Measurements from ENCODE around the gene GPC5.
A peak's percentile ranks its signal among the peaks of the same experiment; 100 is the strongest.
"Not testable (repeated sequence)": the region's sequence is repeated elsewhere in the genome, so short reads cannot be mapped to it uniquely, and the experiment has no call there.

Gene GPC5

DNA sequence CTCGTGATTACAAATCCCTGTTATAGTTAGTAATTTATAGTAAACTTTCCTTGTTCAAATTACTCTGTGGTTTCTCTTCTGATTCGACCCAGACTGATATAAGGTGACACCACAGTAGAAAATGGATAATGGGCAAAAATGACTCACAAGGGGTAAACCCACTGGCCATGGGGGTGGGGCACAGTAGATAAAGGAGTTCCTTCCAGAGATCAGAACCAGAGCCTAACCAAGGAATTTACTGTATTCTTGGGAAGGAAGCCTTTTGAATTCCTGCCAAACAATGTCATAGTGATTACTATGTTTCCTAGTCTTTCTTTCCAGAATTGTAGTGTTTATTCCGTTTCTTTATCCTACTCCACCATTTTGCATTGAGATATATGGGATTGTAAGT is 29.0 kb upstream of the GPC5 start:
- peak; percentile 88 for DNase-seq

GRCh38 chr13:91370501-91370900 is 27.9 kb upstream of the GPC5 start:
- DNase-seq, result no peak

DNA sequence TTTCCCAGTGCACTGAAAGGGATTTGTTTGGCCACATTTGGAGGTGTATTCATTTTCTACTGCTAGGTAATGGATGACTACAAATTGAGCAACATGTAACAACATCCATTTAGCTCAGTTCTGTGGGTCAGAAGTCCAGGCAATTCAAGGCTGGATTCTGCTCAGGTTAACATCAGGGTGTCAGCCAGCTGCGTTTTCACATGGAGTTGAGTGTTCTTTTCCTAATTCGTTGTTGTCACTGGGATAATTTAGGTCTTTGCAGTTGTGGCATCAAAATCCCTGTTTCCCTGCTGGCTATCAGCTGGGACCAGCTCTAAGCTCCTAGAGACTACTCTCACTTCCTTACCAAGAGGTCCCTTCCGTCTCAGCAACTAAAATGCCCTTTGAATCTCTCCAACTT is 25.5 kb upstream of the GPC5 start:
- no peak for DNase-seq

DNA sequence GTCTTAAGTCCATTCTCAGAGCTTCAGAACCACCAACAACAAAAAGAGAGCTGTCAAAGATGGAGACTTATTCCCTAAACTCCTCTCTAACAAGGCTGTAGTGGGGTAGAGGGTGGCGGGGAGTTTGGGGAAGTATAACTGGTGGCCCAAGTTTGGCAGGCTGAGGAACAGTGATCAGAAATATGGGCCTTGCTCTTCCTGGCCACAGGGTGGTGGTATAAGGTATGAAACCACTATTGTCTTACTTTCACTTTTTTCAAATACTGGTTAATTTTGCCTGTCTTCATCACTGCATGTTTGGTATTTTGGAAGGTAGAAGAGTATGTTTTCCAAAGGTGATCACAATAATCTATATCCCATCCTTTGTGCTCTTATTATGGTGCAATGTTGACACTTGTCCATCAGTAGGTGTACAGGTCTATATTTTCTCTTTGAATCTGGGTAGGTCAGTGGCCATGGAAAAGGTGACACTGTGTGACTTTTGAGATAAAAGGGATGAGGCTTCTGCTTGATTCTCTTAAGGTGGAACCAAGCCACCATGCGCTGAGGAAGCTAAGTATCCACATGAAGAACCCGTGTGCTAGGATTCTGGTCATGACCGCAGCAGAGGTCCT is 23.2 kb upstream of the GPC5 start:
- DNase-seq, result no peak

GRCh38 chr13:91381371-91381770 is 17.1 kb upstream of the GPC5 start:
- no peak for DNase-seq

GRCh38 chr13:91383836-91384235 is 14.6 kb upstream of the GPC5 start:
- DNase-seq, result no peak

DNA sequence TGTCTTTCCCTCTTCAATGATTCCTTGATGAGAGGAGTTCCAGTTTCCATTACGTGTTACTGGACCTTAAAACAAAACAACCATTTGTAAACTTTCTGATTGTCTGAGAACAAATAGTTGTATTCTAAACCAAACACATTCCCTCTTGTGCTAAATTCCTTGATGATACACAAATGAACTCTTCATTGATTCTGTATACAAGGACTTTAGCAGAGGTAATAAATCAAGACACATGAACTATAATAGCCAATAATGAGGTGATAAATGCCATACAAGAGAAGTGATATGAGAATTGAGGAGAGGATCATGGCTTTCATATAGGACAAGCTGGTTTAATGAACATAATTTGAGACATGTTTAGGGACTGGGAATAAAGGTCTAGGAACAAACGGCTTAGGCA is 13.5 kb upstream of the GPC5 start:
- no peak for DNase-seq

DNA sequence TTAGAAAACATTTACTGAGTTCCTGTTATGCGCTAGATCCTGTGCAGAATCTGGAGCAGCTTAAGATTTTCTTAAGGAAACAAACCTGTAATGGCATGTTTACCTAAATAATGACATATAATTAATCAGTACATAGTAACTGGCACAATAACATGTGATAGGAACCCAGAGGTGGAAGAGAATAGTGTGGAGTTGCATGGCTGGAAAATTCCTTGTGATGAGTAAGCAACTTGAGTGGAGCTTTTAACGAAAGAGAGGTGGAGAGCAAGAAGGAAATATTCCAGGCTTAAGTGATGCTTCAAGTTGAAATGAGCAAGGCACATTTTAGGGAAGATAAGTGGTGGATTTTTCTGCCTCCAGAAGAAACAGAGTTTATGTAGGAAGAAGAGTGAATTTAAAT is 9.2 kb upstream of the GPC5 start:
- DNase-seq, result no peak

DNA sequence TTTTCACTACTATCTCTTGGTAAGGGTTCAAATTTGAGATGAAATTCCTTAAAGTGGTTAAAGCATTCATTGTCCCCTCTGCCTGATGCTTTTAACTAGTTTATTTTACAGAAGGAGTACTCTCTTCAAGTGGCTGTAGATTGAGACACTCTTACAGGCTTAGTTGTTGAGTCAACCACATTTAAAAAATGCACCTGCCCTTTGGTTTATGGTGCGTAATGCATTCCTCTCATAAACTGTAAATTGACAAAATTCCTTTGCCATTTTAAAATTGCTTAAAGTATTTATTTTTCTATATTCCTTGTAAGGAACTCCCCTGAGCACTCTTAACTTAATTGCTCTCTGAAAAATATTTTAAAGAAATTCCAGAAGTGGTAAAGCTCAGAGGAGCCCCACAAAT is 826 bp upstream of the GPC5 start:
- DNase-seq, result no peak

DNA sequence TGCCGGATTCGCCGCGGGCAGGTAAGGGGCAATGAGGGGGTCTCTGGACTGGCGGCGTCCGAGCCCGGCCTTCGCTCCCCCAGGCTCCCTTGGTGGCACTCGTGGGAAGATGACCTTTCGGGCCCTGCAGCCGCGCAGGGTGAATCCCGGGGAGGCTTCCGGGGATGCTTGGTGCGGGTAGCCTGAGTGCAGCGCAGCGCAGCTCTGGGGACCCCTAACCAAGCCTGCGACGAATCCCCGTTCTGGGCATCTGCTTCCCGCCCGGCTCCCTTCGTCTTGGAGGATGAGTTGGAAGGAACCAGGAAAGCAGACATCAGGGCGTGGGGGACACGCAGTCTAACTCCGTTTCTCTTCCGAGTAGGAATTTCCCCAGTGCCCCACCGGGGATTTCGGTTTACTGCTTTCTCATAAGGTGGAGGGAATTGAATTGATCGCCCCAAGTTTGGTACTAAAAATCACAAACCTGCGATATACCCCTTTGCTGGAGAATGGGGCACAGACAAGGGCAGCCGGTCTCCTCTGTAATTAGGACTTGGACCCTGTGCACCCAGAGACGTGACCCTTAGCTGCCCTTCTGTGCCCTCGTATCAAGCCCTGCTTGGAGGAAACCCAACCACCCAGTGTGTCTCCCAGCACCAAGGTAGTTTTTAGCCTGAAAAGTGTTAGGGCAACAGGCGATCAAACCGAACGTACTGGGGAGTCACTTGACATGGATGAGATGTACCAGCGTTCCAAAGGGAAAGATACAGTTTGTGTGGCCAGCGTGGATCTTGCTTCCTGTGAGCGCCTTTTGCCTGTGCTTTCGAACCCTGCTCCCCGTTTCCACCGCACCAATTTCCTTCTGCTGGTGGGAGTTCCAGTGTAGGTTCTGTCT is 1.0 kb downstream of the GPC5 start:
- no peak for DNase-seq

DNA sequence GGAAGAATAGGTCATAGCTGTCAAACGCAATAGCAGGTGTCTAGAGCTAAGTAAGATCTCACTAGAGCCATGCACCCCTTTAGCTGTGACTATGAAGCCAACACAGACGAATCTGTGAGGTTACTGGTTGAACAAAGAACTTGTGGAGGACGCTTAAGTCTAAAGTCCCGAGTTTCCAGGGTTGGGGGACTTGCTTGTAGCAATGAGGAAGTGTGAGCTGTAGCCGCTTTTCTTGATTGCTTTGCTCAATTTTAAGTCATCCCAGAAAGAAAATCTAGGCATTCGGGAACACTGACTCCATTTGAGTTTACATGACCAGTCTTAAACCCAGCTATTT is 1.6 kb downstream of the GPC5 start:
- no peak for DNase-seq

DNA sequence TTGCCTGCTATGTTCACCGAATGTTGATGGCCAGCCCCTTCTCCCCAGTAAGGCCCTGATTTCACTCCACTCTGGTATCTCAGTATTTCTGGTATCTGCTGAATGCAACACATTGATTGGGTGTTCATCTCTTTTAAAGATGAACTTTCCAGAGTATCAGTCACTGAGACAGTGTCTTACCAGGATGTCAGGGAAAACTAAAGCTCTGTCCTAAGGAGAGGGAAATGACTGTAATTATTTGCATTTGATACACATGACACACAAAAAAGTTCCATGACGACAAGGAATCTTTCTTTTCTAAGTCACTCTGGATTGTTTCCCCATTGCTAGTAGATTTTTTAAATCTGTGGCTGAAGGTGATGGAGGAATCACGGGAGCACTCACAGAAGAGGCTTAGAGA is 2.2 kb downstream of the GPC5 start:
- no peak for DNase-seq

DNA sequence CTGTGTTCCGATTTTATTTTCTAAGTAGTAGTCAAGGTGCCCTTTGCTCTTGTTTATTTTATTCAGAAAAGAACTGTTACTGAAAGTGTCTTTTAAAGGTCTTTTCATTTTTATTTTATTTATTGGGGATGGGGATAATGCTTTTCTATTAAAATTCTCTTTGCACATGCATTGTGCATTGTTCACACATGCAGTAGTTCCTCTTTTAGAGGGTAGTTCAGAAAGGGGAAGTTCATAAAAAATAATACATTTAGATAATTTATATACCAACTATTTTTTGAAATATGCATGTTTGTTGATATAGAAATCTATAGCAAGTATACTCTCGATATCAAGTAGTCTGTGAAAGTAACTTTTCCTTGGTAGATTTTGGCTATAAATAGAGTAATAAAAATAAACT is 3.5 kb downstream of the GPC5 start:
- no peak for DNase-seq

DNA sequence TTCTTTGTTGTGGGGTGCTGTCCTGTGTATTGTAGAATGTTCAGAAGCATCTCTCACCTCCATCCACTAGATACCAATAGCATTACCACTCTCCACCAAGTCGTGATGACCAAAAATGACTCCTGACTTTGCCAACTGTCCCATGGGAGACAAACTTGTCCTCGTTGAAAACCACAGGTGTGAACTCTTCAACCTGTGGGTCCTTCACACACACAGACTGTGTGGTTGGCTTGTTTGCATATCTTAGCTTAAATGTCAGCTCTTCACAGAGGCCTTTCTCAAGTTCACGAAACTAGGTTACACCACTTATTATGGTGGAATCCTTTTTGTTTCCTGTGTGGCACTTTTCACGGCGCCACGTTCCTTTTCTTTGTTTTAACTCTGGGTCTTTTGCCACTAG is 6.8 kb downstream of the GPC5 start:
- DNase-seq, result no peak

DNA sequence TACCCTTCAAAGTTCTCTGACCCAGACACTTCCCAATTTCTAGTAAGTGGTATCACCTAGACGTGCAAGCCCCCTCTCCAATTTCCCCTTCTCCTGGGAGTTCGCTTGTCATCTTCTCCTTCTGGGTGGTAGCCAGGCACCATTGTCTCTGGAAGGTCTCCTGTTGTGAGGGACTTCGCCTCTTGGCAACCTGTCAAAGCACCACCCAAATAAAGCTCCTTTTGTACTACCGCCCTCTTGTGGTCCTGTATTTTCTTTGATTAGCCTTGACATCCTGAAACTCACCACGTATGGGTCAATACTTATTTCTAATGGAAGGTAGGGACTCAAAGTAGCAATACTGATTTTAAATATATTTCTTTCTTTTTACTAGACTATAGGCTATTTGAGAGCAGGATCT is 8.2 kb downstream of the GPC5 start:
- DNase-seq, result peak; percentile 5

DNA sequence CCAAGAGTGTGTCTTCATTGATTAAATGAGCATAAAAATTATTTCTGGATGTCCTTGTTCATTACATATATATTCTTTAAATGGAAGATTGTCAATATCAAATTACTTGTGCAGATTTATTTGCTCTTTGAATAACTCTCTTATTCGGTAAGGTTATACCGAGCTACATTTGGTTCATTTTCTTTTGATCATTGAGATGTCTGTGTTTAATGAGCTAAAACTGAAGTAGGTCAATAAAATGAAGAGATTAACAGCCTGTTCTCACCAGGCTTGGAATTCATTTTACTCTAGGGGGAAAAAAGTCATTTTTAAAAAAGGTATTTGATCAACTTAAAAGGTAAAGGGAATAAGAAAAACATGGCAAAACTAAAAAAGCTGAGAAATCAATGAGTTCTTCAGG is 10.6 kb downstream of the GPC5 start:
- DNase-seq, result no peak

DNA sequence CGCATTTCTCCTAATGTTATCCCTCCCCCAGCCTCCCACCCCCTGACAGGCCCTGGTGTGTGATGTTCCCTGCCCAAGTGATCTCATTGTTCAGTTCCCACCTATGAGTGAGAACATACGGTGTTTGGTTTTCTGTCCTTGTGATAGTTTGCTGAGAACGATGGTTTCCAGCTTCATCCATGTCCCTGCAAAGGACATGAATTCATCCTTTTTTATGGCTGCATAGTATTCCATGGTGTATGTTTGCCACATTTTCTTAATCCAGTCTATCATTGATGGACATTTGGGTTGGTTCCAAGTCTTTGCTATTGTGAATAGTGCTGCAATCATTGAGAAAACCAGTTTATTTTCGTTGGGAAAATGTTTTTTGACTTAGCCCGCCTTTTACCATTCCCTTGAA is 18.2 kb downstream of the GPC5 start:
- DNase-seq, result not testable (repeated sequence)

- no peak for DNase-seq
These were observed 19.4 kb downstream of the GPC5 start for GRCh38 chr13:91417660-91418325.

DNA sequence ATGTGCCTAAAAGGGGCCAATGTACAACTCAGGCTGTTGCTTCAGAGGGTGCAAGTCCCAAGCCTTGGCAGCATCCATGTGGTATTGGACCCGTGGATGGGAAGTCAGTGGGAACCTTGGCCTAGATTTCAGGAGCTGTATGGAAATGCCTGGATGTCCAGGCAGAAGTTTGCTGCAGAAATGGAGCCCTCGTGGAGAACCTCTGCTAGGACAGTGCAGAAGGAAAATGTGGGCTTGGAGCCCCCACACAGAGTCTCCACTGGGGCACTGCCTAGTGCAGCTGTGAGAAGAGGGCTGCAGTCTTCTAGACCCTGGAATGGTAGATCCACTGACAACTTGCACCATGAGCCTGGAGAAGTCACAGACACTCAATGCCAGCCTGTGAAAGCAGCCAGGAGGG is 28.5 kb downstream of the GPC5 start:
- no peak for DNase-seq

- DNase-seq, result not testable (repeated sequence)
These were observed 40.3 kb downstream of the GPC5 start for GRCh38 chr13:91438674-91439073.

DNA sequence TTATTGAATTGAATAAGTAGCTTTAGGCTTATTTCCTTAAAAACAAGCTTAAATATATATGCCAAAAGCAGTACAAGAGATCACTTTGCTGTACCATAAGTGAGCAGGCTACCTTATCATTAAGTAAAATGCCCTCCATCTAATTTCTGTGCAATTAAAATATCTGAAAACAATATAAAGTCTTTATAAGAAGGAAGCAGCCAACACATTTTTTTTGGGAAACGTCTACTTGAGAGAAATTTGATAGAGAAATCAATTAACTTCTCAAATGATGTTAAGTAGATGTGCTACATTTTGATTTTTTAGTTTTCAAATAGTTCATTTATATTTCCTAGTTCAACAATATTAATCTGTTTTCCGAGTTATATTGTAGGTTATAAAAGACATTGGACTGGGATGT is 52.5 kb downstream of the GPC5 start:
- no peak for DNase-seq

DNA sequence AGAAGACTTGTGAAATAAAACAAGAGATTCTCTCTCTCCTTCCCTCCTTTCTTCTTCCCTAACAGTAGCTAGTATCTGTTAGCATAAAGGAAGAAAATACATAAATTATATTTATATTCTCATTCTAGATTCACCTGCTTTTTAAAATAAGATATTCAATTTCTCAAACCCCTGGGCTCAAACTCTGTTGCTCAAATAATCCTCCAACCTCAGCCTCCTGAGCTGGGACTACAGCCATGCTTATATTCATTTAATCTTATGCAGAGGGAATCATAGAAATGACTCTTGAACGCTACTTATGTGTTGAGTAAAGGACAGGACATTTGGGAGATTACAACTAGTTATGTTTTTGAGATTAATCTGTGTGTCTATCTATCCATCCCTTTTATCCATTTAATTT is 56.2 kb downstream of the GPC5 start:
- DNase-seq, result no peak

DNA sequence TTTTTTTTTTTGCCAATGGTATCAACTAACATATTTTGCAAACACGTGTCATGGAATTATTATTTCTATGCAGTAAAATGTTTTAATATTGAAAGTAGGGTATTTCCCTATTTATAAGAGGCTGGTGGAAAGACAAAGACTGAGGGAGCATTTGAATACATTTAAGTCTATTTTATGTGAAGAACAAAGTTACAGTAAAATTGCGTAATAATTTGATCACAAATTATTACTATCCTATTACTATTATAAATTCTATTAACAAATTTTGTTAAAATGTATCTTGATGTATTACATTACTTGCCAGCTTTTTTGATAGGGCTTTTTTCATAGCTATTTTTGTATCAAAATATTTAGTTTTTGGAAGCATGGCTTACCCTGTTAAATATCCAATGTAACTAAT is 58.4 kb downstream of the GPC5 start:
- no peak for DNase-seq

DNA sequence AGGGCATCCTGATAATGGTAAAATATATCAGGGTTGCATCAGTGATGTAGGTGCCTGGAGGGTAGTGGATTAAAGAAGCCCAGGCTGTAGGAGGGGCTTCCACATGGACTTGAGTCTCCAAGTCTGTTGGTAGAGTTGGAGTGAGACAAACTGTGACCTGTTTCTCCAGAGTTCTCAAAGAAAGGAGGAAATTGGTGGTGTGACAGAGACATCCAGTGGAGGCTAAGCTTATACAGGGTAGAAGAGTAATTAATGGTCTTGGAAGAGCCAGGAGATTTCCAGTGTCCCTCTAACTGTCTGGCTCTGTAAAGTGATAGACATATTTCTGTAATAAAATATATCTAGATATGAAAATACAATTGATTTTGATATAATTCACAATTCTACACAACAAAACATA is 61.1 kb downstream of the GPC5 start:
- no peak for DNase-seq

Measured in NCI-H226 (cell line).